ENCODE data around the gene TDRD10. TPM values are rescaled to one million over a fixed set of nuclear protein-coding genes. Genes with fewer than 3 reads are reported as not detected.
A peak's percentile ranks its signal among the peaks of the same experiment; 100 is the strongest.

The TDRD10 gene
- total RNA-seq, 2 donors from 2014 or later: 1.1 to 28.0 TPM

DNA sequence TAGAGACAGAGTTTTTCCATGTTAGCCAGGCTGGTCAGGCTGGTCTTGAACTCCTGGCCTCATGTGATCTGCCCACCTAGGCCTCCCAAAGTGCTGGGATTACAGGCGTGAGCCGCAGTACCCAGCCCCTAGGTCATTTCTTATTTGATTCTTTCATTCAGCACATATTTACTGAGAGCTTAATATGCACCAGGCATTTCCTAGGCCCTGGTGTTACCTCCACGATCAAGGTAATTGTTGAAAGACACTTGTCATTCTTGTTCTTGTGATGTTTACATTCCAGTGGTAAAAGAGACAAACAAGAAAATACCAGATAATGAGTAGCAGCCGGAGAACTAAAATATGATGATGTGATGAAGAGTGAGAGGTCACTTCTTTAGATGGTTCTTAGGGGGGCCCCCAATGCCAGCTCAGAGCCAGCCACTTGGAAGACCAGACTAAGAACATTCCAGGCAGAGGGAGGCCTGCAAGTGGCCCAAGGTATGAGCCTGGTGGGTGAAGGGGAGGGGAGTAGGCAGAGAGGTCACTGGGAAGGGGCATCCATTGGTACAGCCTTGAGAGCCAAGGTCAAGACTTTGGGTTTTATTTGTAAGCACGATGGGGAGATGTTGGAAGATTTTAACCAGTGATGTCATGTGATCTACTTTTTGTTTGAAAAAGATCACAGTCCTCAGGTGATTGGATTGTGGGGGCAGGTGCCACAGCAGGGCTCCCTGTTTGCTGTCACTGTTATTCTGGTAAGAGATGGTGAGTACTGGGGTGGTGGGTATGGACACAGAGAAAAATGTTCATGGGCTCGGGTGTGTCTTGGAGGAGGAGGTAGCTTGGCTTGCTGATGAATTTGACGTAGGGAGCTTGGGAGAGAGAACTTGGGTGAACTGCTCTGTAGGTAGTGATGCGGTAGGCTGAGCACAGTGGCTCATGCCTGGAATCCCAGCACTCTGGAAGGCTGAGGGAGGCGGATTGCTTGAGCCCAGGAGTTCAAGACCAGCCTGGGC is 37.8 kb downstream of the TDRD10 start:
- TF ChIP-seq, protein P1, sequence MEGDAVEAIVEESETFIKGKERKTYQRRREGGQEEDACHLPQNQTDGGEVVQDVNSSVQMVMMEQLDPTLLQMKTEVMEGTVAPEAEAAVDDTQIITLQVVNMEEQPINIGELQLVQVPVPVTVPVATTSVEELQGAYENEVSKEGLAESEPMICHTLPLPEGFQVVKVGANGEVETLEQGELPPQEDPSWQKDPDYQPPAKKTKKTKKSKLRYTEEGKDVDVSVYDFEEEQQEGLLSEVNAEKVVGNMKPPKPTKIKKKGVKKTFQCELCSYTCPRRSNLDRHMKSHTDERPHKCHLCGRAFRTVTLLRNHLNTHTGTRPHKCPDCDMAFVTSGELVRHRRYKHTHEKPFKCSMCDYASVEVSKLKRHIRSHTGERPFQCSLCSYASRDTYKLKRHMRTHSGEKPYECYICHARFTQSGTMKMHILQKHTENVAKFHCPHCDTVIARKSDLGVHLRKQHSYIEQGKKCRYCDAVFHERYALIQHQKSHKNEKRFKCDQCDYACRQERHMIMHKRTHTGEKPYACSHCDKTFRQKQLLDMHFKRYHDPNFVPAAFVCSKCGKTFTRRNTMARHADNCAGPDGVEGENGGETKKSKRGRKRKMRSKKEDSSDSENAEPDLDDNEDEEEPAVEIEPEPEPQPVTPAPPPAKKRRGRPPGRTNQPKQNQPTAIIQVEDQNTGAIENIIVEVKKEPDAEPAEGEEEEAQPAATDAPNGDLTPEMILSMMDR (IDR thresholded peaks at IDR 0.05): no peak
- DNase-seq (ENCODE audit: low spot score): no peak
- H3K27ac ChIP-seq: no peak overlapping the region
- H3K36me3 ChIP-seq: no peaks in the 10 kb centered on the region
- H3K27me3 ChIP-seq (replicated peaks; ENCODE audit: insufficient read depth): no peaks in the 10 kb centered on the region
- no peak for ATAC-seq (ENCODE audit: insufficient number of reproducible peaks, low FRiP score, low read depth)
- no peaks in the 10 kb centered on the region for H3K4me1 ChIP-seq (ENCODE audit: control insufficient read depth in 1 of 2, low read depth in 2 of 2)
- no peak overlapping the region for H3K4me3 ChIP-seq
- no peaks in the 10 kb centered on the region for H3K9me3 ChIP-seq

DNA sequence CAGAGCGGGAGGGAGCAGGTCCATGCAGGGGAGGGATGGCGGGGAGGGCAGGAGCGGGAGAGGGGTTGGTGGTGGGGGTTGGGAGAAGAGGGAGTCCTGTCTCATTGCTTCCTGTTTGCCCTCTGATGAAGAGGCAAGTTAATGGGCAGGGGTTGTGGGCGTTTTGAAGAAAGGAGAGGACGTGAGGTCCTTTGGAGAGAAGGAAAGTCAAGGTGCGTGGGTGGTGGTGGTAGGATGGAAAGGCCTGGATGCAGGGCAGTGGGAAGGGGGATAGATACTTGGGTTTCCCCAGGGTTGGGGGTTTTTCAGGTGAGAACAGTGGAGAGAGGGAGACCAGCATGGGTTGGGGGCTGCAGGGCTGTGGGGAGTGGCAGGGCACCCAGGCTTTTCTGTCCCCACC is 39.2 kb downstream of the TDRD10 start:
- no peaks in the 10 kb centered on the region for H3K27me3 ChIP-seq (replicated peaks; ENCODE audit: insufficient read depth)
- DNase-seq (ENCODE audit: low spot score): no peak
- no peak for ATAC-seq (ENCODE audit: insufficient number of reproducible peaks, low FRiP score, low read depth)
- TF ChIP-seq, protein P1 (IDR thresholded peaks at IDR 0.05): no peak
- no peaks in the 10 kb centered on the region for H3K4me1 ChIP-seq (ENCODE audit: control insufficient read depth in 1 of 2, low read depth in 2 of 2)
- no peaks in the 10 kb centered on the region for H3K36me3 ChIP-seq
- no peak overlapping the region for H3K4me3 ChIP-seq
- H3K27ac ChIP-seq: no peak overlapping the region
- no peaks in the 10 kb centered on the region for H3K9me3 ChIP-seq

DNA sequence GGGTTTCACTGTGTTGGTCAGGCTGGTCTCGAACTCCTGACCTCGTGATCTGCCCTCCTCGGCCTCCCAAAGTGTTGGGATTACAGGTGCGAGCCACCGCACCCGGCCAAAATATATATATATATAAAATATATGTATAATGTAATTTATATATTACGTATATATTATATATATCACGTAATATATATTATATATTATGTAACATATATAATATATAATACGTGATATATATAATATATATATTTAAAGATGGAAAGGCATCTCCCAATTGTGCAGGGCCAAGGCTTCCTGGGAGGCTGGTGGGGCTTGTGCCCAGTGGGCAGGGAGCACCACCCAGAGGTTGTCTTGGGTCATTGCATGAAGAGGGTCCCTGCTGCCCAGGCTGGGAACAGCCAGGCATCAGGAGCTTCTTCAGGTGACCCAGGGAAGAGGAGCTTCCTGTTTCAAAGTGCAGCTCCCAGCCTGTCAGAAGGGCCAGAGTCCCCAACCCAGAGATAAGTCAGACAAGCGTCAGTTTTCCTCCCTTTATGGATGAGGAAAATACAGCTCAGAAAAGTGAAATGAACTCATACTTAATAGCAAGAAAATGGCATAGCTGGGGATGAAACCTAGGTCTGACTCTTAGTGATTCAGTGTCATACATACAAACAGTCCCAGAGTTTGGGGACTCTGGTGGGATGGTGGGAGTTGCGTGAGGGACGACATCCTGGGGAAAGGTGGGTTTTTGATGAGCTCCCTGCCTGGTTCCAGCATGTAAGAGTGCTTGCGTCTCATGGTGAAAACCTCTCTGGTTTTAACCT is 44.4 kb downstream of the TDRD10 start:
- Histone ChIP-seq H3K9me3 (no peaks in the 10 kb centered on the region), H3K27me3 (replicated peaks; ENCODE audit: insufficient read depth) (no peaks in the 10 kb centered on the region), H3K4me3 (no peak overlapping the region), H3K27ac (no peak overlapping the region), H3K36me3 (peaks cover 27% of the 10 kb centered on the region), H3K4me1 (ENCODE audit: control insufficient read depth in 1 of 2, low read depth in 2 of 2) (peaks cover 0 to 9% of the 10 kb centered on the region in 2 donors)
- ATAC-seq (ENCODE audit: insufficient number of reproducible peaks, low FRiP score, low read depth) (no peak), DNase-seq (ENCODE audit: low spot score) (no peak)
- TF ChIP-seq, protein P1 (IDR thresholded peaks at IDR 0.05): peak; percentile 53

DNA sequence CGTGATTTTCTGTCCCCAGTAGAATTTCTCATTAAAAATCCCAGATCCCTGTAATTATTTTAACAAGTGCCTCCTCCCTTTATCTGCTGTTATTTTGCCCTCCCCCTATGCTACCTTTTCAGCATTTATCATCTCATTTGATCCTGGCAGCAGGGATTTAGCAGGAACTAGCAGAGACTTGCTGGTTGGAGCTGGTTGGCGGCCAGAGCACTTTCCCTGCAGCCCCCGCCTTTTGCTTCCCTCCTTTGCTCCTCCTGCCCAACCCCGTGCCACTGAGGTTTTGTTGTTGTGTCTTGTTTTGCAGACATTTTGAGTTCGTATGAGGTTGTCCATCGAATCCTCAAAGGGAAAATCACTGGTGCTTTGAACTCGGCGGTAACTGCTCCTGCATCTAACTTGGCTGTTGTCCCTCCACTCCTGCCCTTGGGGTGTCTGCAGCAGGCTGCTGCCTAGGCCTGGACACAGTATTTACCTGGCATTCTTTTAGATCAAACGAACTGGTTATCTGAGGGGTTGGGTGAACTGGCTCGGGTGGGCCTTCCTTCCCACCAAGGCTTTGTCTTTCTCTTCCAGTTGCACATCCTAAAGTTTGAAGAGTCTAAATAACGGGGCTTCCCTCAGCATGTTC is 45.2 kb downstream of the TDRD10 start:
- Histone ChIP-seq H3K4me3 (no peak overlapping the region), H3K9me3 (no peaks in the 10 kb centered on the region), H3K4me1 (ENCODE audit: control insufficient read depth in 1 of 2, low read depth in 2 of 2) (peaks cover 0 to 9% of the 10 kb centered on the region in 2 donors), H3K36me3 (peaks cover 35% of the 10 kb centered on the region), H3K27me3 (replicated peaks; ENCODE audit: insufficient read depth) (no peaks in the 10 kb centered on the region), H3K27ac (no peak overlapping the region)
- no peak for DNase-seq (ENCODE audit: low spot score)
- ATAC-seq (ENCODE audit: insufficient number of reproducible peaks, low FRiP score, low read depth): no peak
- TF ChIP-seq, protein P1 (IDR thresholded peaks at IDR 0.05): no peak

Measured in thoracic aorta (tissue), 2 donors.